ENCODE measurements around the gene STARD3.
"Not testable (repeated sequence)": the region's sequence is repeated elsewhere in the genome, so short reads cannot be mapped to it uniquely, and the experiment has no call there.

STARD3 gene

GRCh38 chr17:39688945-39689344 is 52.0 kb downstream of the STARD3 start:
- DNase-seq: no peak
- H3K27me3 Mint-ChIP-seq: no peaks in the 10 kb centered on the region
- CTCF ChIA-PET: interaction anchor here (1.3 to 2.2 kb wide), 3 partner anchors 11 to 67 kb away, joined by 3 to 12 read pairs (median 6); partner anchors contain the start of gene ERBB2
- peak overlapping the region; percentile 96 for H3K27ac Mint-ChIP-seq
- H3K4me3 Mint-ChIP-seq: peak overlapping the region; percentile 95
- H3K4me1 Mint-ChIP-seq: peaks cover 31% of the 10 kb centered on the region
- H3K9me3 Mint-ChIP-seq: no peaks in the 10 kb centered on the region
- H3K36me3 Mint-ChIP-seq: peaks cover 21% of the 10 kb centered on the region

GRCh38 chr17:39694593-39694992 is 57.6 kb downstream of the STARD3 start:
- Mint-ChIP-seq H3K27ac (no peak overlapping the region), H3K27me3 (peaks cover 31% of the 10 kb centered on the region), H3K4me3 (no peak overlapping the region), H3K36me3 (no peaks in the 10 kb centered on the region), H3K9me3 (no peaks in the 10 kb centered on the region), H3K4me1 (peaks cover 6% of the 10 kb centered on the region)
- no peak for DNase-seq
- CTCF ChIA-PET: no interaction called here

GRCh38 chr17:39695089-39695474 is 58.1 kb downstream of the STARD3 start:
- Mint-ChIP-seq H3K4me3 (no peak overlapping the region), H3K4me1 (peaks cover 8% of the 10 kb centered on the region), H3K27me3 (peaks cover 36% of the 10 kb centered on the region), H3K36me3 (no peaks in the 10 kb centered on the region), H3K27ac (no peak overlapping the region), H3K9me3 (no peaks in the 10 kb centered on the region)
- CTCF ChIA-PET: no interaction called here
- no peak for DNase-seq

DNA sequence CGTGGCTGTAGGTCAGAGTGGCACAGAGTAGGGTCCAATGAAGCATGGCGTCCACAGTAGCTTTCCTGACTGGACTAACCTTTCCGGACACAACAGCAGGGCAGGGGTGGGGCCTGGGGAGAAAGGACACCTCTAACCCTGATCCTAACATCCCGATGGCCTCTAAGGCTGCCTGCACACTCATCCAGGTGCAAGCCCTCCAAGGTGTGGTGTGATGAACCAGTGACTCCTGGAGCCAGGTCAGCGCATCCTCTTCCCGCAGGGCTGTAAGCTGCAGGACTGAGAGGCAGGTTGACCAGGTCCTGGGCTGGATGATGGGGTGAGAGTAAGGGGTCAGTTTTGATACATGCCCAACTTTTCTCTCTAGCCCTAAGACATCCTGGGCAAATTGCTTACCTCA is 59.8 kb downstream of the STARD3 start:
- Mint-ChIP-seq H3K4me3 (no peak overlapping the region), H3K27ac (no peak overlapping the region), H3K36me3 (no peaks in the 10 kb centered on the region), H3K4me1 (peaks cover 10% of the 10 kb centered on the region), H3K9me3 (no peaks in the 10 kb centered on the region), H3K27me3 (peaks cover 52% of the 10 kb centered on the region)
- DNase-seq: no peak
- CTCF ChIA-PET: interaction anchor here (0.6 to 2.1 kb wide), 3 partner anchors 26 to 73 kb away, joined by 3 to 5 read pairs (median 3); partner anchors contain the start of gene MIEN1

- H3K9me3 Mint-ChIP-seq: no peaks in the 10 kb centered on the region
- H3K4me1 Mint-ChIP-seq: peaks cover 10% of the 10 kb centered on the region
- no peak for DNase-seq
- H3K27me3 Mint-ChIP-seq: peaks cover 64% of the 10 kb centered on the region
- no peak overlapping the region for H3K4me3 Mint-ChIP-seq
- no peaks in the 10 kb centered on the region for H3K36me3 Mint-ChIP-seq
- CTCF ChIA-PET: no interaction called here
- no peak overlapping the region for H3K27ac Mint-ChIP-seq
Observed at GRCh38 chr17:39697961-39698360, 61.0 kb downstream of the STARD3 start.

- Mint-ChIP-seq H3K27me3 (peaks cover 74% of the 10 kb centered on the region), H3K4me1 (peaks cover 10% of the 10 kb centered on the region)
- H3K36me3 Mint-ChIP-seq, DNase-seq, H3K27ac Mint-ChIP-seq, H3K9me3 Mint-ChIP-seq, CTCF ChIA-PET, H3K4me3 Mint-ChIP-seq: not testable (repeated sequence)
Observed at GRCh38 chr17:39699157-39699817, 62.3 kb downstream of the STARD3 start.

- Mint-ChIP-seq H3K4me3 (peak within 1 kb of the TSS; percentile 43), H3K27ac (no peak within 1 kb of the TSS), H3K36me3 (no peaks in the 10 kb centered on the region), H3K9me3 (no peaks in the 10 kb centered on the region), H3K27me3 (peaks cover 74% of the 10 kb centered on the region), H3K4me1 (peaks cover 10% of the 10 kb centered on the region)
- DNase-seq: no peak
- CTCF ChIA-PET: interaction anchor here (1.0 kb wide), 1 partner anchor 11 kb away, joined by 3 read pairs; the partner anchor contains the start of gene PGAP3
Observed at GRCh38 chr17:39699818-39700147, 62.8 kb downstream of the STARD3 start, which contains the start of gene ERBB2. TSS of gene ERBB2 (plus strand) at chr17:39700064. CDS start at chr17:39700239, 175 bp downstream.

DNA sequence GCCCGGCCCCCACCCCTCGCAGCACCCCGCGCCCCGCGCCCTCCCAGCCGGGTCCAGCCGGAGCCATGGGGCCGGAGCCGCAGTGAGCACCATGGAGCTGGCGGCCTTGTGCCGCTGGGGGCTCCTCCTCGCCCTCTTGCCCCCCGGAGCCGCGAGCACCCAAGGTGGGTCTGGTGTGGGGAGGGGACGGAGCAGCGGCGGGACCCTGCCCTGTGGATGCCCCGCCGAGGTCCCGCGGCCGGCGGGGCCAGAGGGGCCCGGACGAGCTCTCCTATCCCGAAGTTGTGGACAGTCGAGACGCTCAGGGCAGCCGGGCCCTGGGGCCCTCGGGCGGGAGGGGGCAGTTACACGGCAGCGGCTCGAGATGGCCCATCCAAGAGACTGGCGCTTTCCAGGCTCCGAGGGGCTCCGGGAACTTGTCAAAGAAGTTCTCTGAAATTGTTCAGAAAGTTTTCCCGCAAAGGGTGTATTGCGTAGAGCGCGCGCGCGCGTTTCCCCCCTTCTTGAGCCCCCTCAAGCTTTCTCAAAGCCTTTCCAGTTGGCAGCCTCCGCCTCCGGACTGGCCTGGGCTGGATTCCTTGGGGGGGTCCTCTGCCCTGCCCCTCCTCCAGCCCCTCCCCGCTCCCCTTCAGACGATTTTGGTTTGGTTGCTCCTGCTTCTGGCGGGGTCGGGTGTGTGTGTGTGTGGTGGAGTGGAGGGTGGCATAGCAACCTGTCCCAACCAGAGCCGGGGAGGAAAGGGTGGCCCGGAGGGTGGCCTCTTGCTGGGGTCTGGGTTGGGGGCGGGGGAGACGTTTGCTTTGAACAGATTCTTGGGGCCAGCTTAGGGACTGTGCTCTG is 63.4 kb downstream of the STARD3 start:
- CTCF ChIA-PET: interaction anchor here (1.0 kb wide), 1 partner anchor 12 kb away, joined by 3 read pairs; the partner anchor contains the start of gene PGAP3
- DNase-seq: no peak
- H3K36me3 Mint-ChIP-seq: no peaks in the 10 kb centered on the region
- H3K4me3 Mint-ChIP-seq: no peak overlapping the region
- H3K4me1 Mint-ChIP-seq: peaks cover 10% of the 10 kb centered on the region
- peaks cover 74% of the 10 kb centered on the region for H3K27me3 Mint-ChIP-seq
- H3K9me3 Mint-ChIP-seq: no peaks in the 10 kb centered on the region
- no peak overlapping the region for H3K27ac Mint-ChIP-seq

DNA sequence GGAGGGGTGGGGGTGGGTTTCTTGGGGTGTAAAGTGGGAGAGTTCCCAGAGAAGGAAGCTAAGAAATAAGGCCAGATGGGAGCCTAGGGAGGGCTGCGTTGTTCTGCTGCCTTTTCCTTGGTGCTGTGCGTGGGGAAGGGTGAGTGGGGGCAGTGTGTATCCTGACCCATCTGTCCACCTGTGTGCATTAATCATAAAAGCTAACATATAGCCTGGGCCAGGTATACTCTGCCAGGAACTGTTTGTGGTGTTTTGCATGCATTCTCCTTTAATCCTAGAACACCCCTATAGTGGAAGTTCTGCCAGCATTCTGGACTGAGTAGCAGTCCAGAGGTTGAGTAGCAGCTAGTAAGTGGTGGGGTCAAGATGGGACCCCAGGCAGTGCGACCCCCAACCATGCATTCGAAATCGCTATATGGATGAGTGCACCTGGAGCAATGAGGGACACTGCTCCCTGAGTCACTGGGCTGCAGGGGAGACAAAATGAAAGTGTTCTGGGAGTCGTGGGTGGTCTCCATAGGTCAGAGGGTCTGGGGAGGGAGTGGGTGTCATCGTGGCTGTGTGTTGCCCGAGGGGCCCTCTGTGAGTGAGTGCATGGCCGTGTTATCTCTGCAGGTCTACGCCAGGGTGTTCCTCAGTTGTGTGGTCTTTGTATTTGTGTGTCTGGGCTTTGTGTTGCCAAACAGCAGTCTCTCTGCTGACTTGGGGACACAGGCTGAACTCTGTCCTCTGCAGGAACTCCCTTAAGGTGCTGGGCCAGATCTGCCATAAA is 64.3 kb downstream of the STARD3 start:
- H3K27ac Mint-ChIP-seq: no peak overlapping the region
- no peaks in the 10 kb centered on the region for H3K36me3 Mint-ChIP-seq
- no peak for DNase-seq
- peaks cover 10% of the 10 kb centered on the region for H3K4me1 Mint-ChIP-seq
- no peak overlapping the region for H3K4me3 Mint-ChIP-seq
- CTCF ChIA-PET: interaction anchor here (1.2 kb wide), 2 partner anchors 33 to 78 kb away, joined by 3 read pairs; partner anchors contain the start of gene PNMT
- H3K9me3 Mint-ChIP-seq: no peaks in the 10 kb centered on the region
- peaks cover 83% of the 10 kb centered on the region for H3K27me3 Mint-ChIP-seq

DNA sequence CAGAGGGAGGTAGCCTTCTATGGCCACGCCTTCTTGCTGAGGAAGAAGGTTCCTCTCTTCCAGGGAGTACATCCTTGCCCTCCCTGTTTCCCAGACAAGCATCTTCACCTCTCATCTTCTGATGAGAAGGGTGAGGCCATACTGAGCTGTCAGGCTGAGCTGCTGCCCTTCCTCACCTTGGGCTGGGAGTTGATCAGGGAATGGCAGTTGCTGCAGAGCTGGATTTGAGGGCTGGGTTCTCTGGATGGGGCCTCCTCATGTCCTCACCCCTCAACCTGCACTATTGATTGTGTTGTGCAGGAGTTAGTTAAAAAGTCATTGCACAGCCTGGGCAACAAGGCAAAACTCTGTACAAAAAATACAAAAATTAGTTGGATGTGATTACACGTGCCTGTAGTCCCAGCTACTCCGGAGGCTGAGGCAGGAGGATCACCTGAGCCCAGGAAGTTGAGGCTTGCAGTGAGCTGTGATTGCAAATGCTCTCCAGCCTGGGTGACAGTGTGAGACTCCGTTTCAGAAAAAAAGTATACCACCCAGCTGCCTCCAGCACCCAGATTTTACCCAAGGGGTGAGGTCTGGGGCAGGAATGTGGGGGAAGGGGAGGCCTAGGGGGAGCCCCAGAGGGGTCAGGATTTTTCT is 65.0 kb downstream of the STARD3 start:
- Mint-ChIP-seq H3K27me3 (peaks cover 78% of the 10 kb centered on the region), H3K27ac (no peak overlapping the region)
- CTCF ChIA-PET: interaction anchor here (1.2 kb wide), 2 partner anchors 33 to 78 kb away, joined by 3 read pairs; partner anchors contain the start of gene PNMT

GRCh38 chr17:39702901-39703893 is 66.3 kb downstream of the STARD3 start:
- H3K27ac Mint-ChIP-seq: no peak overlapping the region
- peaks cover 67% of the 10 kb centered on the region for H3K27me3 Mint-ChIP-seq
- DNase-seq: no peak
- no peak overlapping the region for H3K4me3 Mint-ChIP-seq
- H3K4me1 Mint-ChIP-seq: peaks cover 30% of the 10 kb centered on the region
- no peaks in the 10 kb centered on the region for H3K36me3 Mint-ChIP-seq
- CTCF ChIA-PET: no interaction called here
- H3K9me3 Mint-ChIP-seq: no peaks in the 10 kb centered on the region

More for the DNA sequence above, 65.0 kb downstream of the STARD3 start:
- no peaks in the 10 kb centered on the region for H3K36me3 Mint-ChIP-seq
- H3K4me1 Mint-ChIP-seq: peaks cover 17% of the 10 kb centered on the region
- H3K9me3 Mint-ChIP-seq: no peaks in the 10 kb centered on the region
- no peak overlapping the region for H3K4me3 Mint-ChIP-seq
- no peak for DNase-seq

GRCh38 chr17:39703913-39704312 is 67.0 kb downstream of the STARD3 start:
- no peak for DNase-seq
- Mint-ChIP-seq H3K9me3 (no peaks in the 10 kb centered on the region), H3K27ac (no peak overlapping the region), H3K4me3 (no peak overlapping the region), H3K27me3 (peaks cover 60% of the 10 kb centered on the region), H3K4me1 (peaks cover 35% of the 10 kb centered on the region), H3K36me3 (no peaks in the 10 kb centered on the region)
- CTCF ChIA-PET: no interaction called here

Data from activated naive CD4-positive, alpha-beta T cell treated with anti-CD3 and anti-CD28 coated beads, Interleukin-2, amount 10 ng/mL, durations not matched to agents 7 days and 5 days (primary cell).